GM12874 (cell line): ENCODE measurements around the gene PPM1H.

Source experiments
- TF ChIP-seq, protein P1 (sequence below): IDR thresholded peaks from 2 replicates; pipeline ENCODE4 v1.5.1; 2011; ENCODE audit warnings: low read depth, mild to moderate bottlenecking, control low read depth, low read length, moderate library complexity; ENCODE audit not compliant: insufficient read depth

PPM1H gene

DNA sequence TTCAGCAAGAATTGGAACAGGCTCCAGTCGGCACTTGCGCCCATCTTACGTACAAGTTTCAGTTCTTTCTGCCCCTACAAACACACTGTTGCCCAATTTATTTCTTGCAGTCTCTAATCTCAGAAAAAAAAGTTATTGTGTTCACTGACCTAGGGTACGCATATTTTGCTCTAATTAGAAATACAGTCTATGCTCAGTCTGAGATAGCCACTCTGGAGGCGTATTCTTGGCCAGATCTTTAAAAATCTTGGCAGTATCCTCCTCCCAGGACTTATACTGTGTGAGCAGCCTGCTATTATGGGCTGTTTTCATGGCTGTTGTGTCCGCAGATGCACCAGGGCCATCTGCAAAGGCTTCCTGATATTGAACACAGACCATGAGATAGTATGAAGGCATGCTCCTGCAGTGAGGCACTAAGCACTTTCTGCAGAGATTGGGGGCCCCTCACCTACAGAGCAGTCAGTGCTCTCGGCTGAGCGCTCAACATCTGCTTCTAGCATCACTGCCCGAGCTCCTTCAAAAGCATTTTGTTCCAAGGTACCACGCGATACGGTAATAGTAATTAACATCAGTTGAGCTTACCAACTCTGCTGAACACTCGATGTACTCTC is 57.9 kb downstream of the PPM1H start:
- TF ChIP-seq, protein P1, sequence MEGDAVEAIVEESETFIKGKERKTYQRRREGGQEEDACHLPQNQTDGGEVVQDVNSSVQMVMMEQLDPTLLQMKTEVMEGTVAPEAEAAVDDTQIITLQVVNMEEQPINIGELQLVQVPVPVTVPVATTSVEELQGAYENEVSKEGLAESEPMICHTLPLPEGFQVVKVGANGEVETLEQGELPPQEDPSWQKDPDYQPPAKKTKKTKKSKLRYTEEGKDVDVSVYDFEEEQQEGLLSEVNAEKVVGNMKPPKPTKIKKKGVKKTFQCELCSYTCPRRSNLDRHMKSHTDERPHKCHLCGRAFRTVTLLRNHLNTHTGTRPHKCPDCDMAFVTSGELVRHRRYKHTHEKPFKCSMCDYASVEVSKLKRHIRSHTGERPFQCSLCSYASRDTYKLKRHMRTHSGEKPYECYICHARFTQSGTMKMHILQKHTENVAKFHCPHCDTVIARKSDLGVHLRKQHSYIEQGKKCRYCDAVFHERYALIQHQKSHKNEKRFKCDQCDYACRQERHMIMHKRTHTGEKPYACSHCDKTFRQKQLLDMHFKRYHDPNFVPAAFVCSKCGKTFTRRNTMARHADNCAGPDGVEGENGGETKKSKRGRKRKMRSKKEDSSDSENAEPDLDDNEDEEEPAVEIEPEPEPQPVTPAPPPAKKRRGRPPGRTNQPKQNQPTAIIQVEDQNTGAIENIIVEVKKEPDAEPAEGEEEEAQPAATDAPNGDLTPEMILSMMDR: no peak

DNA sequence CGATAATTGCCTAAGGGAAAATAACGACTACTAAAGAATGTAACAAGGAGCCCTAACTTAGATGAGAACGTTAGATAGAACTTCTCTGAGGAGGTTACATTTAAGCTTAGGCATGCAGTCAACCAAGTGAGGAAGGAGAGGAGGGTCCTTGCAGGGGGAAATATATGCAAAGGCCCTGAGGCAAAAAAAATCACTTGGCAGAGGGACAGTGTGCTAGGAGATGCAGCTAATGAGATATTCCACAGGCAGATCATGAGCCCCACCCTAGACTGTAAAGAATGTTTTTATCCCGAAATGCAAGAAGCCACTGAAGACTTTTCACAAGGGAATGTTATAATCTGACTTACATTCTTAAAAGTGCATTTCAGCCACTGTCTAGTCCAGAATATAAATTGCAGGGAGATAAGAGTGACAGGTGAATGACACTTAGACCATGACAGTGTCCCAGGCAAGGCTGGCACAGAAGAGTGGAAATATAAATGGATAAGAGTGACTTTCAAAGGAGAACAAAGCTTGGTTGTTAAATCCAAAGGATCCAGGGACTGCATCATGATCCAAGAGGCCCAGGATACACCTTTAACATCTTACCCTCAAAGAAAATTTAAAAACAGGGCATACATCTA is 61.0 kb downstream of the PPM1H start:
- TF ChIP-seq, protein P1: no peak

GRCh38 chr12:62873116-62873825 is 61.7 kb downstream of the PPM1H start:
- TF ChIP-seq, protein P1: no peak

- TF ChIP-seq, protein P1: no peak
These were observed 66.1 kb downstream of the PPM1H start for GRCh38 chr12:62868820-62869219.

DNA sequence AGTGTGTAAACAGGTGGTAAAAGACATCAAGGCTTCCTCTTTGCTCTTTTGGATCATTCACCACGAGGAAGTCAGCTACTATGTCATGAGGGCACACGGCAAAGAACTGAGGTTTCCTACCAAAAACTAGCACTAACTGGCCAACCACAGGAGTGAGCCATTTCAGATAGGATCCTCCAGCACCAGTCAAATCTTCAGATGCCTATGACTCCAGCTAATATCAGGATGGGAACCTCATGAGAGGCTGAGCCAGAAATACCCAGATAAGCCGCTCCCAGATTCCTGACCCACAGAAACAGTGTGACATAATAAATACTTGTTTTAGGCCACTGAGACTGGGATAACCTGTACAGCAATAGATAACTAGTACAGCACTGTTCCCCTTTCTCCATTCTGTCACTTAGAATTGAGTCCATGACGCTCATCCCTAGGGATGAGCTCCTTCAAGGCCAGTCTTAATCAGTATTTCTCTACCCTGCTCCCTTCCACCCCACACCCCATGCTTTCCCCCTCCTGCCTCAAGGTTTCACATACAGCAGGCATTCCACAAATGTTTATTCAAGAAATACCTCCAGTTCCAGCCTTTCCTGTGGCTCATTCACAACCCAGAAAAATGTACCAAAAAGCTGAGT is 68.4 kb downstream of the PPM1H start:
- TF ChIP-seq, protein P1: no peak

DNA sequence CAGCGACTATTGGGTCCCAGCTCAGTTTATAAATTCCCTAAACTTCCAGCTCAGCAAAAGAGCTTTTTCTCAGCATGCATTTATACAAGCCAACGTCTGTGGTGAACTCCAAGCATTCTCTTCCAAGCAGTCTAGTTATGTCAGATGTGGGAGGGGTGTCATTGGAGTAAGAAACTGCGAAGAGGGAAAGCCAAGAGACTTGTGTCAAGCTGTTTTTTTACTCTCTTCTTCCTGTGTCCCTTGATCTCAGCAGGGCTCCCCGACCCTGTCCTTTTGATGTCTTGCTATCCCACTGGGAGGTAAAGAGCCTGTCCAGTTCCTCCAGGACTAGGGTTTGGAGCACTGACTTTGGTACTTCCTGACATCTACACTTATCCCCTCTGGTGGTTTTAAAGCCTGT is 69.0 kb downstream of the PPM1H start:
- TF ChIP-seq, protein P1: no peak

- TF ChIP-seq, protein P1: no peak
These were observed 69.9 kb downstream of the PPM1H start for GRCh38 chr12:62865065-62865464.
